ENCODE results near the gene STK33. TPM values are rescaled to one million over a fixed set of nuclear protein-coding genes. Genes with fewer than 3 reads are reported as not detected.

STK33 gene
- total RNA-seq, 1 donor from 2014 or later = 17.9 TPM

DNA sequence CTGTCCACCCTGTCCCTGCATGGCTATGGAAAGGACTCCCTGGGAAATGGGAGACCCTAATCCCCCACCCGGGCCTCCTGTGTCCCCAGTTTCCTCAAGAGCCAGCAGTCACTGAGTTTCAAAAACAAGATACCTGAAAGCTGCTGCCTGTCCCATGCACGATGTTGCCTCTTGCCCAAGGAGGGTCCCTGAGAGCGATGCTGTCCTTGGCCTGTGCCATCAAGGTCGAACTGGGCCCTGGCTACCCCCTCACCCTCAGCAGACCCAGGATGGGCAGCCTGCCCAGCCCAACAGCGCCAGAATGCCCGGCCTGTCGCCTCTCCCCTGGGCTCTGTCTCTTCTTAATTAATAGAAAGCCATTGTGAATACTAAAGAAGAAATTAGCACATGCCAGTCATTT is 225.8 kb downstream of the STK33 start:
- Mint-ChIP-seq H3K27me3 (ENCODE audit: unreplicated experiment) (no peaks in the 10 kb centered on the region), H3K4me1 (ENCODE audit: unreplicated experiment) (no peaks in the 10 kb centered on the region), H3K4me3 (ENCODE audit: unreplicated experiment) (no peak overlapping the region), H3K36me3 (ENCODE audit: low read depth, unreplicated experiment) (no peaks in the 10 kb centered on the region), H3K27ac (ENCODE audit: unreplicated experiment) (no peak overlapping the region), H3K9me3 (ENCODE audit: unreplicated experiment) (no peaks in the 10 kb centered on the region)
- no peak for TF ChIP-seq CTCF (IDR thresholded peaks at IDR 0.05; ENCODE audit: unreplicated experiment)
- no peak for DNase-seq (ENCODE audit: low spot score)

- H3K4me1 Mint-ChIP-seq (ENCODE audit: unreplicated experiment) = no peaks in the 10 kb centered on the region
- no peak overlapping the region for H3K4me3 Mint-ChIP-seq (ENCODE audit: unreplicated experiment)
- DNase-seq (ENCODE audit: low spot score) = no peak
- no peak overlapping the region for H3K27ac Mint-ChIP-seq (ENCODE audit: unreplicated experiment)
- H3K9me3 Mint-ChIP-seq (ENCODE audit: unreplicated experiment) = no peaks in the 10 kb centered on the region
- TF ChIP-seq CTCF (IDR thresholded peaks at IDR 0.05; ENCODE audit: unreplicated experiment) = no peak
- H3K27me3 Mint-ChIP-seq (ENCODE audit: unreplicated experiment) = no peaks in the 10 kb centered on the region
- no peaks in the 10 kb centered on the region for H3K36me3 Mint-ChIP-seq (ENCODE audit: low read depth, unreplicated experiment)
Measured at GRCh38 chr11:8366316-8366715, 227.7 kb downstream of the STK33 start.

DNA sequence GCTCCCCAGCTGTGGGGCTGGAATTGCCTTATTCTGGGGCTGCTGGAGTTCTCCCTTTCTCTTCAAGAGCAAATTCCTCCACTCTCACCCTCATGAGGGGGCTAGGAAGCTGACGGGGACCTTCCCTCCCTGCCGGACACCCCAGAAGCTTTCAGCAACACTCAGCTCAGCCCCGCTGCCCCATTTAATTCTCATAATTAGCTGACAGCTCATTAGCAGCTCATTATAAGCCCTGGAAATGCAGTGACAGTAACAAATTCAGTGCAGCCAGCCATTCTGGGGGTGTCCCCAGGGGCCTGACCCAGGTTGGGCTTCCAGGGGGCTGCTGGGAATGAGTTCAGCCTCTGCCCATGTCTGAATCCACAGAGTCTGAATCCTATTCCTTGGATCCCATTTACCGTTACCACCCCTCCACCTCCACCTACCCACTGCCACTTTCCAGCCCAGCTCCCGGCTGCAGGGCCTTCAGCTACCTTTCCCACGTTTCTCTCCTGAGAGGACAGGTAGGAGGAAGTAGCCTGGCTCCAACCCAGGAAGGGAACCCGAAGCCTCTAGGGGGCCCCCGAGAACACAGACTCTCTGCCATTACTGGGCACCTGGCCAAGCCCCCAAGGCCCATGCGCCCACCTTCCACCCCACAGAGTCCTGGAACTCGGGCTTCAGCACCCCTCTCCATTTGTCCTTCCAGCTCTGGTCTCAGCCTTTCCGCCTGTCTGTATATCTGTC is 228.6 kb downstream of the STK33 start:
- Mint-ChIP-seq H3K36me3 (ENCODE audit: low read depth, unreplicated experiment) (no peaks in the 10 kb centered on the region), H3K4me1 (ENCODE audit: unreplicated experiment) (no peaks in the 10 kb centered on the region), H3K27ac (ENCODE audit: unreplicated experiment) (no peak overlapping the region), H3K27me3 (ENCODE audit: unreplicated experiment) (no peaks in the 10 kb centered on the region), H3K4me3 (ENCODE audit: unreplicated experiment) (no peak overlapping the region), H3K9me3 (ENCODE audit: unreplicated experiment) (no peaks in the 10 kb centered on the region)
- no peak for TF ChIP-seq CTCF (IDR thresholded peaks at IDR 0.05; ENCODE audit: unreplicated experiment)
- no peak for DNase-seq (ENCODE audit: low spot score)

- H3K4me1 Mint-ChIP-seq (ENCODE audit: unreplicated experiment) = no peaks in the 10 kb centered on the region
- H3K27me3 Mint-ChIP-seq (ENCODE audit: unreplicated experiment) = no peaks in the 10 kb centered on the region
Measured at GRCh38 chr11:8363921-8364320, 230.1 kb downstream of the STK33 start.

More at GRCh38 chr11:8363921-8364320, 230.1 kb downstream of the STK33 start:
- no peak overlapping the region for H3K4me3 Mint-ChIP-seq (ENCODE audit: unreplicated experiment)
- no peak overlapping the region for H3K27ac Mint-ChIP-seq (ENCODE audit: unreplicated experiment)
- no peak for DNase-seq (ENCODE audit: low spot score)
- TF ChIP-seq CTCF (IDR thresholded peaks at IDR 0.05; ENCODE audit: unreplicated experiment) = no peak
- no peaks in the 10 kb centered on the region for H3K36me3 Mint-ChIP-seq (ENCODE audit: low read depth, unreplicated experiment)
- no peaks in the 10 kb centered on the region for H3K9me3 Mint-ChIP-seq (ENCODE audit: unreplicated experiment)

Data from endothelial cell (in vitro differentiated cells).